ENCODE results near the gene ADAMTS18.

ADAMTS18 gene

DNA sequence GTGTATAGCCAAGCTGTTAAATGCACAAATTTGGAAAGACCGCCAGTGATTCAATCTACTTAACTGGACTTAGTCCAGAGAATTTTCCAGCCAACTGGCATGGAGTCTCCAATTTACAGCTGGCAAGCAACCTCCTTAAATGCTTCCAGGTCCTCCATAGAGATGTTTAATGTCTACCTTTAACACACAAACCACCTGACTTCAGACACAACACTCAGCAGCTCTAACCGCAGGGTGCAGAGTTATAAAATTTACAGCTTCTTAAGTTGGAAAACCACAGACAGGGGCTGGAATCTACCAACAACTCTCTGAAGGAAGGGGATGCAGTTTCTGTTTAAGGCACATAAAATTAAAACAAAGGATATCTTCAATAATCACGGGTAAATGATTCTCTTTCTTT, 128.8 kb downstream of the ADAMTS18 start (continued):
- TF ChIP-seq, protein P1, sequence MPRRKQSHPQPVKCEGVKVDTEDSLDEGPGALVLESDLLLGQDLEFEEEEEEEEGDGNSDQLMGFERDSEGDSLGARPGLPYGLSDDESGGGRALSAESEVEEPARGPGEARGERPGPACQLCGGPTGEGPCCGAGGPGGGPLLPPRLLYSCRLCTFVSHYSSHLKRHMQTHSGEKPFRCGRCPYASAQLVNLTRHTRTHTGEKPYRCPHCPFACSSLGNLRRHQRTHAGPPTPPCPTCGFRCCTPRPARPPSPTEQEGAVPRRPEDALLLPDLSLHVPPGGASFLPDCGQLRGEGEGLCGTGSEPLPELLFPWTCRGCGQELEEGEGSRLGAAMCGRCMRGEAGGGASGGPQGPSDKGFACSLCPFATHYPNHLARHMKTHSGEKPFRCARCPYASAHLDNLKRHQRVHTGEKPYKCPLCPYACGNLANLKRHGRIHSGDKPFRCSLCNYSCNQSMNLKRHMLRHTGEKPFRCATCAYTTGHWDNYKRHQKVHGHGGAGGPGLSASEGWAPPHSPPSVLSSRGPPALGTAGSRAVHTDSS (tag by site-specific recombination; IDR thresholded peaks at IDR 0.05) = no peak
- TF ChIP-seq, protein P2, sequence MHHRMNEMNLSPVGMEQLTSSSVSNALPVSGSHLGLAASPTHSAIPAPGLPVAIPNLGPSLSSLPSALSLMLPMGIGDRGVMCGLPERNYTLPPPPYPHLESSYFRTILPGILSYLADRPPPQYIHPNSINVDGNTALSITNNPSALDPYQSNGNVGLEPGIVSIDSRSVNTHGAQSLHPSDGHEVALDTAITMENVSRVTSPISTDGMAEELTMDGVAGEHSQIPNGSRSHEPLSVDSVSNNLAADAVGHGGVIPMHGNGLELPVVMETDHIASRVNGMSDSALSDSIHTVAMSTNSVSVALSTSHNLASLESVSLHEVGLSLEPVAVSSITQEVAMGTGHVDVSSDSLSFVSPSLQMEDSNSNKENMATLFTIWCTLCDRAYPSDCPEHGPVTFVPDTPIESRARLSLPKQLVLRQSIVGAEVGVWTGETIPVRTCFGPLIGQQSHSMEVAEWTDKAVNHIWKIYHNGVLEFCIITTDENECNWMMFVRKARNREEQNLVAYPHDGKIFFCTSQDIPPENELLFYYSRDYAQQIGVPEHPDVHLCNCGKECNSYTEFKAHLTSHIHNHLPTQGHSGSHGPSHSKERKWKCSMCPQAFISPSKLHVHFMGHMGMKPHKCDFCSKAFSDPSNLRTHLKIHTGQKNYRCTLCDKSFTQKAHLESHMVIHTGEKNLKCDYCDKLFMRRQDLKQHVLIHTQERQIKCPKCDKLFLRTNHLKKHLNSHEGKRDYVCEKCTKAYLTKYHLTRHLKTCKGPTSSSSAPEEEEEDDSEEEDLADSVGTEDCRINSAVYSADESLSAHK (tag by site-specific recombination; IDR thresholded peaks at IDR 0.05) = peak; percentile 83
- no peak for TF ChIP-seq ZNF350 (tag by site-specific recombination; IDR thresholded peaks at IDR 0.05)
- TF ChIP-seq ZNF23 (tag by site-specific recombination; IDR thresholded peaks at IDR 0.05; ENCODE audit: borderline replicate concordance) = no peak
- no peak for TF ChIP-seq ZNF514 (tag by site-specific recombination; IDR thresholded peaks at IDR 0.05)
- TF ChIP-seq ZNF610 (tag by site-specific recombination; IDR thresholded peaks at IDR 0.05; ENCODE audit: borderline replicate concordance) = no peak
- TF ChIP-seq ZNF747 (tag by site-specific recombination; IDR thresholded peaks at IDR 0.05) = no peak
- no peak for TF ChIP-seq HOXC10 (CRISPR knock-in tag; IDR thresholded peaks at IDR 0.05)
- no peak for TF ChIP-seq ZNF558 (tag by site-specific recombination; IDR thresholded peaks at IDR 0.05)
- no peak for TF ChIP-seq RBAK (tag by site-specific recombination; IDR thresholded peaks at IDR 0.05)
- no peak for TF ChIP-seq ZNF341 (tag by site-specific recombination; IDR thresholded peaks at IDR 0.05; ENCODE audit: low read depth)
- no peak for TF ChIP-seq ZNF404 (tag by site-specific recombination; IDR thresholded peaks at IDR 0.05)
- no peak for TF ChIP-seq SETDB1 (IDR thresholded peaks at IDR 0.05; ENCODE audit: insufficient read length, low read length)
- no peak for TF ChIP-seq ZNF521 (tag by site-specific recombination; IDR thresholded peaks at IDR 0.05)
- no peak; the same call in 1 of the 2 replicates for TF ChIP-seq OVOL3 (tag by site-specific recombination; IDR thresholded peaks at IDR 0.05)
- peak; percentile 98 for TF ChIP-seq FEZF1 (tag by site-specific recombination; IDR thresholded peaks at IDR 0.05)
- TF ChIP-seq, protein P3, sequence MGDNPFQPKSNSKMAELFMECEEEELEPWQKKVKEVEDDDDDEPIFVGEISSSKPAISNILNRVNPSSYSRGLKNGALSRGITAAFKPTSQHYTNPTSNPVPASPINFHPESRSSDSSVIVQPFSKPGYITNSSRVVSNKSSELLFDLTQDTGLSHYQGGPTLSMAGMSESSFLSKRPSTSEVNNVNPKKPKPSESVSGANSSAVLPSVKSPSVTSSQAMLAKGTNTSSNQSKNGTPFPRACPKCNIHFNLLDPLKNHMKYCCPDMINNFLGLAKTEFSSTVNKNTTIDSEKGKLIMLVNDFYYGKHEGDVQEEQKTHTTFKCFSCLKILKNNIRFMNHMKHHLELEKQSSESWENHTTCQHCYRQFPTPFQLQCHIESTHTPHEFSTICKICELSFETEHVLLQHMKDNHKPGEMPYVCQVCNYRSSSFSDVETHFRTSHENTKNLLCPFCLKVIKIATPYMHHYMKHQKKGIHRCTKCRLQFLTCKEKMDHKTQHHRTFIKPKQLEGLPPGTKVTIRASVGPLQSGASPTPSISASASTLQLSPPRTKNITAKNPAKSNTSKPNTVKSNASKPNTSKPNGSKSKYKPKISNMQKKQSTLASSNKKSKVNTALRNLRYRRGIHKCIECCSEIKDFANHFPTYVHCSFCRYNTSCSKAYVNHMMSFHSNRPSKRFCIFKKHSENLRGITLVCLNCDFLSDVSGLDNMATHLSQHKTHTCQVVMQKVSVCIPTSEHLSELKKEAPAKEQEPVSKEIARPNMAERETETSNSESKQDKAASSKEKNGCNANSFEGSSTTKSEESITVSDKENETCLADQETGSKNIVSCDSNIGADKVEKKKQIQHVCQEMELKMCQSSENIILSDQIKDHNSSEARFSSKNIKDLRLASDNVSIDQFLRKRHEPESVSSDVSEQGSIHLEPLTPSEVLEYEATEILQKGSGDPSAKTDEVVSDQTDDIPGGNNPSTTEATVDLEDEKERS (tag by site-specific recombination; IDR thresholded peaks at IDR 0.05) = no peak
- no peak for TF ChIP-seq ZNF211 (tag by site-specific recombination; IDR thresholded peaks at IDR 0.05; ENCODE audit: low read depth)
- no peak for TF ChIP-seq ZNF560 (tag by site-specific recombination; IDR thresholded peaks at IDR 0.05; ENCODE audit: borderline replicate concordance)
- TF ChIP-seq, protein P4, sequence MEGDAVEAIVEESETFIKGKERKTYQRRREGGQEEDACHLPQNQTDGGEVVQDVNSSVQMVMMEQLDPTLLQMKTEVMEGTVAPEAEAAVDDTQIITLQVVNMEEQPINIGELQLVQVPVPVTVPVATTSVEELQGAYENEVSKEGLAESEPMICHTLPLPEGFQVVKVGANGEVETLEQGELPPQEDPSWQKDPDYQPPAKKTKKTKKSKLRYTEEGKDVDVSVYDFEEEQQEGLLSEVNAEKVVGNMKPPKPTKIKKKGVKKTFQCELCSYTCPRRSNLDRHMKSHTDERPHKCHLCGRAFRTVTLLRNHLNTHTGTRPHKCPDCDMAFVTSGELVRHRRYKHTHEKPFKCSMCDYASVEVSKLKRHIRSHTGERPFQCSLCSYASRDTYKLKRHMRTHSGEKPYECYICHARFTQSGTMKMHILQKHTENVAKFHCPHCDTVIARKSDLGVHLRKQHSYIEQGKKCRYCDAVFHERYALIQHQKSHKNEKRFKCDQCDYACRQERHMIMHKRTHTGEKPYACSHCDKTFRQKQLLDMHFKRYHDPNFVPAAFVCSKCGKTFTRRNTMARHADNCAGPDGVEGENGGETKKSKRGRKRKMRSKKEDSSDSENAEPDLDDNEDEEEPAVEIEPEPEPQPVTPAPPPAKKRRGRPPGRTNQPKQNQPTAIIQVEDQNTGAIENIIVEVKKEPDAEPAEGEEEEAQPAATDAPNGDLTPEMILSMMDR (tag by site-specific recombination; IDR thresholded peaks at IDR 0.05) = no peak
- no peak for TF ChIP-seq ZNF654 (tag by site-specific recombination; IDR thresholded peaks at IDR 0.05; ENCODE audit: low read depth)
- no peak for TF ChIP-seq ZFP69B (tag by site-specific recombination; IDR thresholded peaks at IDR 0.05)
- TF ChIP-seq, protein P5, sequence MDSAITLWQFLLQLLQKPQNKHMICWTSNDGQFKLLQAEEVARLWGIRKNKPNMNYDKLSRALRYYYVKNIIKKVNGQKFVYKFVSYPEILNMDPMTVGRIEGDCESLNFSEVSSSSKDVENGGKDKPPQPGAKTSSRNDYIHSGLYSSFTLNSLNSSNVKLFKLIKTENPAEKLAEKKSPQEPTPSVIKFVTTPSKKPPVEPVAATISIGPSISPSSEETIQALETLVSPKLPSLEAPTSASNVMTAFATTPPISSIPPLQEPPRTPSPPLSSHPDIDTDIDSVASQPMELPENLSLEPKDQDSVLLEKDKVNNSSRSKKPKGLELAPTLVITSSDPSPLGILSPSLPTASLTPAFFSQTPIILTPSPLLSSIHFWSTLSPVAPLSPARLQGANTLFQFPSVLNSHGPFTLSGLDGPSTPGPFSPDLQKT (IDR thresholded peaks at IDR 0.05; ENCODE audit: borderline replicate concordance, low read depth, low read length) = no peak
- TF ChIP-seq ZNF416 (tag by site-specific recombination; IDR thresholded peaks at IDR 0.05) = no peak
- no peak for TF ChIP-seq BCL11B (tag by site-specific recombination; IDR thresholded peaks at IDR 0.05; ENCODE audit: low read depth)
- no peak for TF ChIP-seq ZNF830 (tag by site-specific recombination; IDR thresholded peaks at IDR 0.05; ENCODE audit: low read depth)
- TF ChIP-seq YY1 (tag by site-specific recombination; IDR thresholded peaks at IDR 0.05) = no peak
- no peak for TF ChIP-seq ZNF664 (tag by site-specific recombination; IDR thresholded peaks at IDR 0.05)
- TF ChIP-seq ZNF629 (tag by site-specific recombination; IDR thresholded peaks at IDR 0.05) = peak; percentile 34
- TF ChIP-seq OSR2 (tag by site-specific recombination; IDR thresholded peaks at IDR 0.05) = peak; percentile 95
- TF ChIP-seq ZBTB20 (tag by site-specific recombination; IDR thresholded peaks at IDR 0.05) = no peak
- TF ChIP-seq, protein P6, sequence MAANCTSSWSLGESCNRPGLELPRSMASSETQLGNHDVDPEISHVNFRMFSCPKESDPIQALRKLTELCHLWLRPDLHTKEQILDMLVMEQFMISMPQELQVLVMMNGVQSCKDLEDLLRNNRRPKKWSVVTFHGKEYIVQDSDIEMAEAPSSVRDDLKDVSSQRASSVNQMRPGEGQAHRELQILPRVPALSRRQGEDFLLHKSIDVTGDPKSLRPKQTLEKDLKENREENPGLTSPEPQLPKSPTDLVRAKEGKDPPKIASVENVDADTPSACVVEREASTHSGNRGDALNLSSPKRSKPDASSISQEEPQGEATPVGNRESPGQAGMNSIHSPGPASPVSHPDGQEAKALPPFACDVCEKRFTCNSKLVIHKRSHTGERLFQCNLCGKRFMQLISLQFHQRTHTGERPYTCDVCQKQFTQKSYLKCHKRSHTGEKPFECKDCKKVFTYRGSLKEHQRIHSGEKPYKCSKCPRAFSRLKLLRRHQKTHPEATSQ (tag by site-specific recombination; IDR thresholded peaks at IDR 0.05) = no peak

All from HEK293 (cell line).